ENCODE results near the gene RMI1.

- TF ChIP-seq POLR2AphosphoS5 (IDR thresholded peaks at IDR 0.05), result no peak
- TF ChIP-seq CTCF (IDR thresholded peaks at IDR 0.05), result no peak
Observed at GRCh38 chr9:83991355-83991754, 10.8 kb downstream of the RMI1 start.
